Neural progenitor cell (in vitro differentiated cells): Measurements from ENCODE around the gene DDAH2. TPM values are rescaled to one million over a fixed set of nuclear protein-coding genes. Genes with fewer than 3 reads are reported as not detected.

ENCODE experiments used
- DNase-seq: peaks from one replicate; pipeline ENCODE4 v3.0.0-alpha.2; 2016; ENCODE audit warnings: low spot score
- H2AFZ ChIP-seq: fragments of 200-600 bp; sonication (generic); replicated peaks from 2 replicates; pipeline ENCODE4 v1.6.1; 2016; ENCODE audit warnings: antibody characterized with exemption
- H3F3A ChIP-seq: fragments of 200-600 bp; sonication (generic); 2 replicates; pipeline ENCODE4 v1.6.1; 2016; ENCODE audit warnings: antibody characterized with exemption, low read depth
- H3K27ac ChIP-seq: fragments of 200-600 bp; sonication (generic); 2 replicates; pipeline ENCODE4 v1.5.1; 2016; ENCODE audit warnings: mild to moderate bottlenecking
- H3K27me3 ChIP-seq: fragments of 200-600 bp; sonication (generic); 2 replicates; pipeline ENCODE4 v1.6.1; 2016; ENCODE audit warnings: mild to moderate bottlenecking, moderate library complexity
- H3K36me3 ChIP-seq: fragments of 200-600 bp; sonication (generic); 2 replicates; pipeline ENCODE4 v1.5.1; 2016
- H3K4me1 ChIP-seq: fragments of 200-600 bp; sonication (generic); 2 replicates; pipeline ENCODE4 v1.6.1; 2016; ENCODE audit warnings: mixed run types
- H3K4me2 ChIP-seq: fragments of 200-600 bp; sonication (generic); 2 replicates; pipeline ENCODE4 v1.6.1; 2016
- H3K4me3 ChIP-seq: fragments of 200-600 bp; sonication (generic); 2 replicates; pipeline ENCODE4 v1.5.1; 2016
- H3K79me2 ChIP-seq: fragments of 200-600 bp; sonication (generic); 2 replicates; pipeline ENCODE4 v1.6.1; 2016; ENCODE audit warnings: low read depth
- H3K9ac ChIP-seq: fragments of 200-600 bp; sonication (generic); 2 replicates; pipeline ENCODE4 v1.6.1; 2016
- H3K9me3 ChIP-seq: fragments of 200-600 bp; sonication (generic); 2 replicates; pipeline ENCODE4 v1.5.1; 2016; ENCODE audit warnings: low read depth
- H4K20me1 ChIP-seq: fragments of 200-600 bp; sonication (generic); 2 replicates; pipeline ENCODE4 v1.6.1; 2016; ENCODE audit warnings: low read depth
- H3K27ac Mint-ChIP-seq: 3 replicates; pipeline ENCODE4 v1.8.0; 2021; ENCODE audit warnings: mixed read lengths
- H3K27me3 Mint-ChIP-seq: 2 replicates; pipeline ENCODE4 v1.8.0; 2022; ENCODE audit warnings: low read depth, mild to moderate bottlenecking, inconsistent platforms, moderate library complexity, mixed read lengths; ENCODE audit not compliant: insufficient read depth
- H3K36me3 Mint-ChIP-seq: 3 replicates; pipeline ENCODE4 v1.8.0; 2021; ENCODE audit warnings: mixed read lengths
- H3K4me1 Mint-ChIP-seq: 3 replicates; pipeline ENCODE4 v1.8.0; 2021; ENCODE audit warnings: mixed read lengths
- H3K4me3 Mint-ChIP-seq: 3 replicates; pipeline ENCODE4 v1.8.0; 2021; ENCODE audit warnings: mild to moderate bottlenecking, moderate library complexity, mixed read lengths
- H3K9me3 Mint-ChIP-seq: 3 replicates; pipeline ENCODE4 v1.8.0; 2020; ENCODE audit warnings: mixed read lengths
- EZH2 ChIP-seq: fragments of 200-600 bp; sonication (generic); IDR thresholded peaks from 2 replicates; pipeline ENCODE4 v1.6.1; 2017; ENCODE audit warnings: antibody characterized with exemption, mild to moderate bottlenecking, moderate library complexity
- EZH2phosphoT487 ChIP-seq: fragments of 200-600 bp; sonication (generic); IDR thresholded peaks from 2 replicates; pipeline ENCODE4 v1.6.1; 2017; ENCODE audit warnings: antibody characterized with exemption
- total RNA-seq: library from RNA; depleted of rRNA; stranded (reverse); fragments of >200 nt; gene quantifications from 2 replicates; pipeline ENCODE4 v1.2.3, GENCODE V29; 2015; ENCODE audit warnings: low replicate concordance
- TF ChIP-seq, protein P1 (sequence below): fragments of 200-600 bp; sonication (generic); IDR thresholded peaks from 2 replicates; pipeline ENCODE4 v1.5.1; 2017; ENCODE audit warnings: antibody characterized with exemption, mild to moderate bottlenecking

Gene DDAH2
- total RNA-seq, 1 donor from 2014 or later: 94.3 TPM

DNA sequence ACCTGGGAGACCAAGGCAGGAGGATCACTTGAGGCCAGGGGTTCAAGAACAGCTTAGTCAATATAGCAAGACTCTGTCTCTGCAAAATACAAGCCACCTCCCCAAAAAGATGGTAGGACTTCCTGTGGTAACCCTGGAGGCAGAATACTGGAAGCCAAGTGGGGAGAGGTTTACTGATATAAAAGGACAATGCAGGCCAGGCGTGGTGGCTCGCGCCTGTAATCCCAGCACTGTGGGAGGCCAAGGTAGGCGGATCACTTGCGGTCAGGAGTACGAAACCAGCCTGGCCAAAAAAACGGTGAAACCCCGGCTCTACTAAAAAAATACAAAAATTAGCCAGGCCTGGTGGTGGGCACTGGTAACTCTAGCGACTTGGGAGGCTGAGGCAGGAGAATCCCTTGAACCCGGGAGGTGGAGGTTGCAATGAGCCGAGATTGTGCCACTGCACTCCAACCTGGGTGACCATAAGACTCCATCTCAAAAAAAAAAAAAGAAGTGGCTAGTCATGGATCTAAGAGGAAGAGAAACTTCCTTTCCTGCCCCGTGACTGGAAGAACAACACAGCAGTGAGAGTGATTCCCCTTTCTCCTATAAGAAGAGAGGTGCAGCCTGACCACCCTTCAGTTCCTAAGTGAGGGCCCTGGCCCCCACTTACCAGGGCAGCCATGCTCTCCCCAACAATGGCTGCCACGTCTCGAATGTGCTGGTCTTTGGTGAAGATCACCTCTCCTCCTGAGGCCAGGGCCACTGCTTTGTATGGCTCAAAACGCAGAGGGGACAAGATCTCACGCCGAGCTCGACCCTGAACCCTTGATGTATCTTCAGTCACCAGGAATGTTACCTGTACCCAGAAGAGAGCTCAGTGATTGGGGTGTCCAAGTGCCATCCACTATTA is 39.5 kb upstream of the DDAH2 start:
- Histone ChIP-seq H3K79me2 (no peaks in the 10 kb centered on the region), H3K4me2 (no peak overlapping the region), H3K4me3 (no peak overlapping the region), H3K27me3 (no peaks in the 10 kb centered on the region), H3K9me3 (no peaks in the 10 kb centered on the region), H3K27ac (no peak overlapping the region), H2AFZ (no peak overlapping the region), H3K9ac (no peak overlapping the region), H4K20me1 (no peaks in the 10 kb centered on the region), H3K36me3 (no peaks in the 10 kb centered on the region), H3K4me1 (peaks cover 14% of the 10 kb centered on the region), H3F3A (peaks cover 11% of the 10 kb centered on the region)
- no peak for DNase-seq
- H3K27me3 Mint-ChIP-seq: peaks cover 2% of the 10 kb centered on the region
- H3K9me3 Mint-ChIP-seq: no peaks in the 10 kb centered on the region
- TF ChIP-seq, protein P1, sequence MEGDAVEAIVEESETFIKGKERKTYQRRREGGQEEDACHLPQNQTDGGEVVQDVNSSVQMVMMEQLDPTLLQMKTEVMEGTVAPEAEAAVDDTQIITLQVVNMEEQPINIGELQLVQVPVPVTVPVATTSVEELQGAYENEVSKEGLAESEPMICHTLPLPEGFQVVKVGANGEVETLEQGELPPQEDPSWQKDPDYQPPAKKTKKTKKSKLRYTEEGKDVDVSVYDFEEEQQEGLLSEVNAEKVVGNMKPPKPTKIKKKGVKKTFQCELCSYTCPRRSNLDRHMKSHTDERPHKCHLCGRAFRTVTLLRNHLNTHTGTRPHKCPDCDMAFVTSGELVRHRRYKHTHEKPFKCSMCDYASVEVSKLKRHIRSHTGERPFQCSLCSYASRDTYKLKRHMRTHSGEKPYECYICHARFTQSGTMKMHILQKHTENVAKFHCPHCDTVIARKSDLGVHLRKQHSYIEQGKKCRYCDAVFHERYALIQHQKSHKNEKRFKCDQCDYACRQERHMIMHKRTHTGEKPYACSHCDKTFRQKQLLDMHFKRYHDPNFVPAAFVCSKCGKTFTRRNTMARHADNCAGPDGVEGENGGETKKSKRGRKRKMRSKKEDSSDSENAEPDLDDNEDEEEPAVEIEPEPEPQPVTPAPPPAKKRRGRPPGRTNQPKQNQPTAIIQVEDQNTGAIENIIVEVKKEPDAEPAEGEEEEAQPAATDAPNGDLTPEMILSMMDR: no peak
- no peak for TF ChIP-seq EZH2phosphoT487
- no peak for TF ChIP-seq EZH2
- H3K4me3 Mint-ChIP-seq: no peak overlapping the region
- H3K36me3 Mint-ChIP-seq: peaks cover 2% of the 10 kb centered on the region
- H3K4me1 Mint-ChIP-seq: peaks cover 14% of the 10 kb centered on the region
- H3K27ac Mint-ChIP-seq: peak overlapping the region; percentile 60

DNA sequence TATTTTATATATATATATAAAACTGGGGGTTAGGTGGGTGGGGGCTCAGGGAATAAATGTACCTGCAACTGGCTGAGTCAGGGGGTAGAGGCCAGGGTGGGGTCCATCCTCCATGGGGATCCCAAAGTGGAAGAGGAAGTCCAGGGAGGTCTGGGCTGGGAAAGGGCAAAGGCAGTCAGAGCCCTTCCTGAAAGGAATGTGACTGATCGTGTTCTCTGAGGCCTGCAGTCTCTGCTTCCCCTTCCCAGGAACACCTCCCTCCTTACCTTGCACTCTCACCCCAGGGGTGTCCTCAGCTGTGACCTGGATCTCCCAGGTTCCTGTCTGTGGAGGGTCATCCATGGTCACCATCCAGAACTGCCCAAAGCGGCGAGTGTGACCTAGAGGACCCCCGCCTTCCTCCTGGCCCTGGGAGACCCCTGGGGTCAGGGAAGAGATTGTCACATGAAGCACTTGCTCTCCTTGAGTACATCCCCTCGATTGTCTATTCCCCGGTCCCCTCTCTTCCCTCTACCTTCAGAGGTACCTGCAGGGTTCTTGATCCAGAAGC is 38.1 kb upstream of the DDAH2 start:
- peaks cover 2% of the 10 kb centered on the region for H3K27me3 Mint-ChIP-seq
- DNase-seq: no peak
- no peak for TF ChIP-seq EZH2
- TF ChIP-seq, protein P1: no peak
- TF ChIP-seq EZH2phosphoT487: no peak

DNA sequence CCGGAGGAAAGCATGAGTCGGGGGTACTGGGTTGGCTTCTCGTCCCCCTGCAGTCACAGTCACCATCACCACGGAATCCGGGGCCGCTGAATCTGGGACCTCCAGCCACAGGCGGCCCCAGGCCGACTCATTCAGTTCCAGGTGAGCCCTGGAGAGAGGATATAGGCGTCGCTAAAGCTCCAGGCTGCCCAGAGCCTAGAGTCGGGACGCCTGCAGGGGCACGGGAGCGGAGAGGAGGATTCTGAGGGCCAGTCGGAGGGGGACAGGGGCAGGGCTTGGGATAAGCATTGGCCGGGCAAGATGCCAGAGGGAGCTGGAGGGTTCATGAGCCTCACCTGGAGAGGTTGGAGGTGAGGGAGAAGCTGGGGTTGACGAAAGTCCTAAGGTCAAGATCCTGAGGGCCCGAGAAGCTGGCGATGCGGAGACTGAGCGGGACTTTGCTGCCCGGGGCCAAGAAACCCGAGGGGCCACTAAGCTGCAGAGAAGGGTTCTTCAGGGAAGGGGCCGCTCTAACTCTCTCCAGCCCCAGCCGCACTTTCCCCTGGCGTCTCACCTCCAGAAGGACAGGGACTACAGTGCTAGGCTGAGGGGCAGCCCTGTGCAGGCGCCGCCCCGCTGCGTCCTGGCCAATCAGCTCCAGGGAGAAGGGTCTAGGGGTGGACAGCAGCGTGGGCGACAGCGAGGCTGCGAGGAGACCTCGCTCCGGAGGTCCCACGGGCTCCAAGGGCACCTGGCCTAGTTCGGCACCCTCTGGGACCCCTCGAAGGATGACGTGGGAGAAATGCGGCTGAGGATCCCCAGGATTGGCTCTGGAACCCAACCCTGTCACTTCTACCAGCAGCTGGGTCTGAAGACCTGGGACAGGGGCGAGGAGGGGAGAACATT is 37.1 kb upstream of the DDAH2 start:
- Histone ChIP-seq H3K4me1 (peaks cover 23% of the 10 kb centered on the region), H4K20me1 (no peaks in the 10 kb centered on the region), H3F3A (peaks cover 18% of the 10 kb centered on the region), H3K27me3 (no peaks in the 10 kb centered on the region), H3K4me3 (no peak overlapping the region), H3K27ac (no peak overlapping the region), H3K4me2 (peak overlapping the region; percentile 37), H3K79me2 (no peaks in the 10 kb centered on the region), H3K9me3 (no peaks in the 10 kb centered on the region), H2AFZ (no peak overlapping the region), H3K36me3 (no peaks in the 10 kb centered on the region), H3K9ac (no peak overlapping the region)
- H3K9me3 Mint-ChIP-seq: no peaks in the 10 kb centered on the region
- peaks cover 32% of the 10 kb centered on the region for H3K4me1 Mint-ChIP-seq
- peak; percentile 35 for DNase-seq
- H3K27ac Mint-ChIP-seq: no peak overlapping the region
- H3K36me3 Mint-ChIP-seq: peaks cover 12% of the 10 kb centered on the region
- no peak overlapping the region for H3K4me3 Mint-ChIP-seq
- TF ChIP-seq, protein P1: no peak
- TF ChIP-seq EZH2: no peak
- TF ChIP-seq EZH2phosphoT487: no peak
- peaks cover 3% of the 10 kb centered on the region for H3K27me3 Mint-ChIP-seq

More for the DNA sequence above, 38.1 kb upstream of the DDAH2 start:
- no peaks in the 10 kb centered on the region for H3K27me3 ChIP-seq
- H3K27ac Mint-ChIP-seq: no peak overlapping the region
- H3K79me2 ChIP-seq: no peaks in the 10 kb centered on the region
- no peak overlapping the region for H3K4me3 Mint-ChIP-seq
- no peaks in the 10 kb centered on the region for H4K20me1 ChIP-seq
- H3K4me1 ChIP-seq: peaks cover 23% of the 10 kb centered on the region
- H3K9me3 ChIP-seq: no peaks in the 10 kb centered on the region
- H3K9me3 Mint-ChIP-seq: no peaks in the 10 kb centered on the region
- no peak overlapping the region for H3K27ac ChIP-seq
- H3K9ac ChIP-seq: no peak overlapping the region
- H3K4me2 ChIP-seq: no peak overlapping the region
- no peaks in the 10 kb centered on the region for H3K36me3 ChIP-seq
- peaks cover 6% of the 10 kb centered on the region for H3K36me3 Mint-ChIP-seq
- peaks cover 26% of the 10 kb centered on the region for H3K4me1 Mint-ChIP-seq
- peaks cover 18% of the 10 kb centered on the region for H3F3A ChIP-seq
- no peak overlapping the region for H2AFZ ChIP-seq
- no peak overlapping the region for H3K4me3 ChIP-seq
